GM20000 (cell line): ENCODE results near the gene STK36.

Experiments used
- DNase-seq: peaks from one replicate; pipeline ENCODE4 v3.0.0; 2012; ENCODE audit warnings: low spot score
- CTCF ChIP-seq: IDR thresholded peaks from 2 replicates; pipeline ENCODE4 v1.5.1; 2012; ENCODE audit warnings: mild to moderate bottlenecking, control low read depth; ENCODE audit errors: extremely low read depth, missing control alignments

Gene STK36

GRCh38 chr2:218663901-218664300, 8.0 kb upstream of the STK36 start:
- TF ChIP-seq CTCF = no peak
- no peak for DNase-seq

- TF ChIP-seq CTCF = no peak
- no peak for DNase-seq
These were observed 7.2 kb upstream of the STK36 start for GRCh38 chr2:218664653-218665052.

GRCh38 chr2:218671097-218671653, 711 bp upstream of the STK36 start:
- no peak for TF ChIP-seq CTCF
- no peak for DNase-seq

- TF ChIP-seq CTCF = no peak
- DNase-seq = no peak
These were observed 7.2 kb downstream of the STK36 start for GRCh38 chr2:218679119-218679518.

GRCh38 chr2:218680061-218680460, 8.2 kb downstream of the STK36 start:
- no peak for DNase-seq
- TF ChIP-seq CTCF = no peak

GRCh38 chr2:218687400-218688060, 15.6 kb downstream of the STK36 start:
- peak; percentile 33 for DNase-seq

- TF ChIP-seq CTCF = no peak
- no peak for DNase-seq
These were observed 19.3 kb downstream of the STK36 start for GRCh38 chr2:218691234-218691633.

GRCh38 chr2:218694405-218695145, 22.7 kb downstream of the STK36 start:
- TF ChIP-seq CTCF = no peak
- DNase-seq = no peak
